Adrenal gland (tissue), 5 donors: ENCODE data around the gene PPM1B.

Experiments used
- CTCF ChIP-seq, 6 experiments: fragments of 450-650 bp in 4 of 6; fragments of 200-600 bp in 2 of 6; sonication (generic) in 1 of 6; IDR thresholded peaks; 1 replicate in 5 of 6; 2 replicates in 1 of 6; pipeline versions ENCODE4 v1.5.1 to v1.8.0; 2016 to 2021; ENCODE audit warnings: antibody characterized with exemption in 6 of 6, mild to moderate bottlenecking in 2 of 6, moderate library complexity in 1 of 6
- POLR2A ChIP-seq, 2 donors: fragments of 450-650 bp; IDR thresholded peaks; one replicate each; pipeline ENCODE4 v1.6.1; 2017; ENCODE audit warnings: antibody characterized with exemption in 2 of 2, mild to moderate bottlenecking in 2 of 2, moderate library complexity in 1 of 2
- donor health status: DM: no; HTN: no; CAD: no.

- TF ChIP-seq CTCF (IDR thresholded peaks at IDR 0.05) (no peak), POLR2A (IDR thresholded peaks at IDR 0.05) (peak in 1 of 2 donors; percentile 45)
Observed at GRCh38 chr2:44169155-44169898, 652 bp downstream of the PPM1B start.
